HuH-7.5 (cell line): ENCODE data around the gene HGFAC.

Source experiments
- DNase-seq: peaks from one replicate; pipeline ENCODE4 v3.0.0; 2011; ENCODE audit warnings: low spot score

The HGFAC gene

DNA sequence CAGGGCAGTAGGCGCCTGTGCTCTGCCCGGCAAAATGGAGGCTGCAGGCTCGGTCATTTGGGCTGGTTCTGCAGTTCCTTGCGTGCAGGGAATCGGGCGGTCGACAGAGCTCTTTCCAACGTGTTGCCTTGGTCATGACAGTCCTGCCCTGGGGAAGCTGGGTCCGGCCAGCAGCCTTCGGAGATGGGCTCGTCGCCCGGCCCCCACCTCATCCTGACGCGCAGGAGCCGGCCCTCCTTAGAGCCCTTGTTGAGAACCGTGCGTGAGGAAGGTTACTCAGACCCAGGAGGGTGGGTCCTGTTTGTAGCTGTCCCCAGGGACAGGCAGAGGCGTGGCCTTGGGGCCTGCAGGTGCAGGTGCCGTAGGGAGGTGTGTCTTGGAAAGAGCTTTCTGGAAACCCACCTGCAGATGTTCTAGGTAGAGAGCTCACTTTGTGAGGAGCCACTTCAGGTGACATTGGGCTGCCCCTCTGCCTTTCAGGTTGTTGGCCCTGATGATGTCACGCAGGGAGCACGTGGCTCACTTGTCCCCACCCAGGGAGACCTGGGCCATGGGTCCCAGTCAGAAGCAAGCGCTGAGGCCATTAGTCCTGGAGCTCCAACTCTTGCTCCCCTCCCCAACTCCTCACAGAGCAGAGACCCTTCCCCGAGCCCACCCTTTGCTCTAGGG is 15.2 kb upstream of the HGFAC start:
- DNase-seq = no peak

DNA sequence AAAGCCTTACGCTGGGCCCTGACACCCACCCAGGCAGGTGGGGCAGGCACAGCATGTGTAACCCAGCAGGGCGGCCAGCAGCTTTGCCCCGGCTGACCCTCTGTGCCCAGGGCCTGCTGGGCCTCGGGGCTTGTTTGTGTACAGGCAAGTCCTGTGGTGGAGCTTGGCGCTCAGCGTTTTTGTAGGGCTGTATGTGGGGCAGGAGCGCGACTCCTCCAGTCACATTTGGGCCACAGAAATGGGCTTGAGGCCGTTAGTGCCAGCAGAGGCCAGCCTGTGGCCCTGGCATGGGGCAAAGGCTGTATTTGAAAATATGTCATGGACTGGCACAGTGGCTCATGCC is 14.7 kb upstream of the HGFAC start:
- DNase-seq = no peak

DNA sequence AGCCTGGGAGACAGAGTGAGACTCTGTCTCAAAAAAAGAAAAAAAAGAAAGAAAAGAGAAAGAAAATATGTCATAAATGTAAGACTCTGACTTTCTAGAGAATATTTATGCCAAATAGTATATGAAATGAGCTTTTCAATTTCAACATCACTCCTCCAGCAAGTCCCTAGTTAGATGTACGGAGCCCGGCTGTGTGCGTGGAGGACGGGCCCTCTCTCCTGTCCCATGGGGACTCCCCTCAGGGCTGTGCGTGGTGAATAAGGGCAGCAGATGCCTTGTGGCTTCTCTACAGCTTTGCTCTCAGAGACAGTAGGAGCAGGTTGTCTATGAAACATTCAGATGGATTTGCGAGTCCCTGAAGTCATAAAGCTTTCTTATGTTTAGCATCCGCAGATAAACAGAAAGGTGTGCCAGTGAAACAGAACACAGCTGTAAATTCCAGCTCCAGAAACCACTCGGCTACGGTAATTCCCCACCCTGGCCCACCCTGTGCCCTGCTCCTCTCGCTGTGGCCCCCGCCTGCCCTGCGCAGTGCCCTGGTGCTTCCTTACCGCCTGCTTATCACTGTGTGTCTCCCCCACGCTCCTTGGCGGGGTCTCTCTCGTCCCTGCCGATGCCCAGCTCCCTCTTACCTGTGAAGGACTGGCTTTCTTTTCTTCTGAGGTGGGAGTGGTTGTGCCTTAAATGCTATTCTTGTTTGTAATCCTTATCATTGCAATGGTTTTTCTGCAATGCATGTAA is 13.9 kb upstream of the HGFAC start:
- DNase-seq = no peak

DNA sequence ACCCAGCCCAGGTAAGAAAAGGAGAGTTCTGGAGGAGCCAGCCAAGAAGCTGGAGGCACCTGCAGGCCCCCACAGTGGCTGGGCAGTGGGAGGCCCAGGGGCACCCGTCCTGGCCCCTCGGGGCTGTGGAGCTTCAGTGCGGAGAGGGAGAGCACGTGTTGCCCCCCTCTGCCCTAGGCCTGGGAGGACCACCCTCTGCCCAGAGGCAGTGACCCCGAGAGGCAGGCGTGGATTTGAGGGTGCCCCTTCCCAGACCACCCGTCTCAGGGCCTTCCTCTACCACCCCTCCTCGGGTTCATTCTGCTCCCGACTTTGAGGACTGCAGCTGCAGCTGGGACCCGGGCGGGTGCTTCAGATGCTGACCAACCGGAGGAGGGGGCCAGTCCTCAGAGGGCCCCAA is 12.1 kb upstream of the HGFAC start:
- no peak for DNase-seq

DNA sequence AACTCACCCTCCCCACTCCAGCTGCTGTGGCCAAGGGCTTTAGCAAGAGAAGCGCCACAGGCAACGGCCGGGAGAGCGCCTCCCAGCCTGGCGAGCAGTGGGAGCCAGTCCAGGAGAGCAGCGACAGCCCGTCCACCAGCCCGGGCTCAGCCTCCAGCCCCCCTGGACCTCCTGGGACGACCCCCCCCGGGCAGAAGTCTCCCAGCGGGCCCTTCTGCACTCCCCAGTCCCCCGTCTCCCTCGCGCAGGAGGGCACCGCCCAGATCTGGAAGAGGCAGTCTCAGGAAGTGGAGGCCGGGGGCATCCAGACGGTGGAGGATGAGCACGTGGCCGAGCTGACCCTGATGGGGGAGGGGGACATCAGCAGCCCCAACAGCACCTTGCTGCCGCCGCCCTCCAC is 11.2 kb upstream of the HGFAC start:
- no peak for DNase-seq

DNA sequence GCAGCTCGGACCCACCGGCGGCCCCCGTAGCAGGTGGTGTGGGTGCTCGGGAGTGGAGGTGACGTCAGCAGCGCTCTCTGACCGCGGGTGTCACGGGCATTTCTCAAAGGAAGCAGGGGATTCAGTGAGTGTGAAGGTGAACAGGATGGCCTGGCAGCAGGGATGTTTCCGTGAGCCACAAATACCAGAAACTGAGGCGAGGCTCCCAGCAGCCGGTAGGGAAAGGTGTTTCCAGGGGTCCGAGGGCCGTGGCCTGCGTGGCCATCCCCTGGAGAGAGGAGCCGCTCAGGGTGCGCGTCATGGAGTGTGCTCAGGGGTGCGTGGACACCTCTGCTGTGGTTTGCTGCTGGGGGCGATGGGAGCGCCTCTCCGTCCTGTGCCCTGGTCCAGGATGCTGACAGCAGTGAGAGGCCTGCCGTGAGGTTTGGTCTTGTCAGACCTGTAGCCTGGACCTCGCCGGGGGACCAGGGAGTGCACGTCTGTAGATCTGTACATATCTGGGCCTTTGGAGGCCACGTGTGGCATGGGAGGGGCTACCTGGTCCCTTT is 10.2 kb upstream of the HGFAC start:
- DNase-seq = no peak

DNA sequence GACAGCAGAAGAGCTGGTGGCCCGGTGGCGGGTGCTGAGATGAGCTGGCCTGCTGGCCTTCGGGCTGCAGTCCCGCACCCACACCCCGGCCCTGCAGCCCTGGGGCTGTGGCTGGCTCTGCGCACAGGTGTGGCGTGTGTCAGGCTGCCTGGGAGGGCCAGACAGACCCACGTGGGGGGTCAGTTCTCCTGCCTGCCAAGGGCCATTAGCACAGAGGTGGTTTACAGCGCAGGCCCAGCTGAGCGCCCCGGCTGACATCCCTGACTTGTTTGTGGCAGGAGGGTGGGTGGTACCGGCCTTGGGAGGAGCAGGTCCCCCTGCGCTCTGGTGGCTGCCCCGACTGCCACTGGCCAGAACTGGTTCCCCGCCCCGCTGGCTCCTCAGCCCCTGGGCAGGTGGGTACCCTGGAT is 9.4 kb upstream of the HGFAC start:
- DNase-seq = no peak

DNA sequence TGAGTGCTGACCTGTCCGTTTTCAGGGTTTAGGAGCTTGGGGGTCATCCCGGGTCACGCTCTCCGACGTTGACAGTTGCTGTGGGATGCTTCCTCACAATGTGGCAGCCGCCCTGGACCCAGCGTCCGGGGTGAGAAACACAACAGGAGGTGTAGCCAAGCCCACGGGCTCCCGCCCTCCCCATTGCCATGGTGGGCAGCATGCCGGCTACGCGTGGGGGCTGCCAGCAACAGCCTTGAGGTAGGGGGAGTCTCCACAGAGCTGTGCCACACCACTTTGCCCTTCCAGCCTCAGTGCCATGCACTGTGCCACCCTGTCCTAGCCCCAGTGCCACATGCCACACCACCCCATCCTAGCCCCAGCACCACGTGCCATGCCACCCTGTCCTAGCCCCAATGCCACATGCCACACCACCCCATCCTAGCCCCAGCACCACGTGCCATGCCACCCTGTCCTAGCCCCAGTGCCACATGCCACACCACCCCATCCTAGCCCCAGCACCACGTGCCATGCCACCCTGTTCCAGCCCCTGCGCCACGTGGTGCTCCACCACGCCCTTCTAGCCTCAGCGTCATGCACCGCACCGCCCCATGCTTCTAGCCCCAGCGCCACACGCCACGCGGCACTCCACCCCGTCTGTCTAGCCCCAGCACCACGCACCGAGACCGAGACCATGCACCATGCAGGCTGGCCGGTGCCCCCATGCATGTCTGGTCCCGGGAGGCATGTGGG is 8.5 kb upstream of the HGFAC start:
- DNase-seq = no peak

DNA sequence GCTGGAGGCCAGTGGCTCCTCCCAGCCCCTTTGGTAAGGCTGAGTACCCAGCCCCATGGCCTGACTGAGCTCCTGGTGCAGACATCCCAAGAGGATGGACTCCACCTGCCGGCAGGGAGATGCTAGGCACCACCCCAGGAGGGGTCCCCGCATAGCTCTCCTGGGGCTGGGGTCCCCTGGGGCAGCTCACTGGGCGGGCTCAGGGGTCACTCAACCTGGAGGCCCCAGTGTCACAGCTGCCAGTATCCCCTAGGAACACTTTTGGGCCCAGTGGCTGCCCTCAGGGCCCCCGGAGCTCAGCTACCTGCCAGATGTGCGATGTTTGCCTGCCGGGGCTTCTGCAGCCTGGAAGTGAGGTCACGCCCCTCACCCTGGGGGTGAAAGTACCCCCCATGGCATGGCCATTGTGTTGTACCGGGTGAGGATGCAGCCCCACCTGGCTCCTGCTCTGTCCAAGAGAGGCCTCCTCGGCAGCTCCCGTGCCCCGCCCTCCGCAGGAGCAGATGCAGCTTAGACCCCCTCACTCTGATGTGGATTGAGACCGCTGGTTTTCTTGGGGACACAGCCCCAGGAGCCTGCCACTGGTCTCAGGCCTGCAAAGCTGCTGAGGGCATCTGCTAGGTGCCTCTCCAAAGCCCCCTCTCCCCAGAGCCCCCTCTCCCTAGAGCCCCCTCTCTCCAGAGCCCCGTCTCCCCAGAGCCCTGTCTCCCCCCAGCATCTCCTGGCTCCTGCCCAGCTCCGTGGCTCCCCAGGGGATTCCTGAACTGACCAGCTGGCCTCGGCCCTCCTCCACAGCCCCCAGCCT is 6.7 kb upstream of the HGFAC start:
- DNase-seq = no peak

DNA sequence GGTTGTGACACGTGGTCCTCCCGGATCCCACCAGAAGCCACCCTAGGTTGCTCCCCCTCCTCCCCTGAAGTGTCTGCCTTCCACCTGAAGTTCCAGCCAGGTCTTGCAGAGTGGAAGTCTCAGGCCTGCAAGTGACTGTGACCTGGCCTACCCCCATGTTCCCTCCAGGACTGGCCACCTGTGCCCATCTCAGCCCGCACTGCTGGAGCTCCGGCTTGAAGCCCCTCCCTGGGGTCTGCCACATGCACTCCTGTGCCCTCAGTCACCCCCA is 6.1 kb upstream of the HGFAC start:
- no peak for DNase-seq

DNA sequence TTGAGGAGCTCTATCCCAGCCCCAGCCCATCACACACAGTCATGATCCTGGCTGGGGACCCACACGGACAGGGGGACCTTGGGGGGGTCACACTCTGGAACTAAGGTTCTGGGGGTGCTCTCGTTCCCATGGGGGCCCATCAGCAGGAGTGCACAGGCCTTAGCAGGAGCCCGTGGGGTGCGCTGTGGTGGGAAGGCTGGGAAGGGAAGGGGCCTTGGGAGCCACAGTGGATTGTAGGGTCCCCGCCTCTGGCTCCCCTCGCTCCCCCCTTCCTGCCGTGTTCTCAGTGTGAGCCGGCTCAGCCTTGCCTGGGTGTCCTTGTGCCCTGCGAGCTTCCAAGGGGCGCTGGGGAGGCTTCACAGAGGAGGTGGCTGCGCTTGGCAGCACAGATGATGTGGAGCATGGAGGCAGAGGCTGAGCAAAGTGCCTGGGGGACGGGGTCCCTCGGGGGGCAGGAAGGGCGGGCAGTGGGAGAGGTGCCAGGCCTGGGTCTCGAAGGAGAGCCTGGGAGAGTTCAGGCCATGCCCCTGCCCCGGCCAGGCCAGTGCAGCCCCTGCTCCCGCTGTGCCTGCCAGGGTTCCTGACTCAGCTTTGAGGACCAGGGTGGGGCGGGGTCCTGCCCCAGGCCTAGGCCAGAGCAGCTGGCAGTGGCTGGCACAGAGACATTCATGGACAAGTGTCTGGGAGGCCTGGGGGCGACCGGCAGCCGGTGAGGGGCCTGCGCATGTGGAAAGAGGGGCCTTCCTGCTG is 5.5 kb upstream of the HGFAC start:
- DNase-seq = no peak

DNA sequence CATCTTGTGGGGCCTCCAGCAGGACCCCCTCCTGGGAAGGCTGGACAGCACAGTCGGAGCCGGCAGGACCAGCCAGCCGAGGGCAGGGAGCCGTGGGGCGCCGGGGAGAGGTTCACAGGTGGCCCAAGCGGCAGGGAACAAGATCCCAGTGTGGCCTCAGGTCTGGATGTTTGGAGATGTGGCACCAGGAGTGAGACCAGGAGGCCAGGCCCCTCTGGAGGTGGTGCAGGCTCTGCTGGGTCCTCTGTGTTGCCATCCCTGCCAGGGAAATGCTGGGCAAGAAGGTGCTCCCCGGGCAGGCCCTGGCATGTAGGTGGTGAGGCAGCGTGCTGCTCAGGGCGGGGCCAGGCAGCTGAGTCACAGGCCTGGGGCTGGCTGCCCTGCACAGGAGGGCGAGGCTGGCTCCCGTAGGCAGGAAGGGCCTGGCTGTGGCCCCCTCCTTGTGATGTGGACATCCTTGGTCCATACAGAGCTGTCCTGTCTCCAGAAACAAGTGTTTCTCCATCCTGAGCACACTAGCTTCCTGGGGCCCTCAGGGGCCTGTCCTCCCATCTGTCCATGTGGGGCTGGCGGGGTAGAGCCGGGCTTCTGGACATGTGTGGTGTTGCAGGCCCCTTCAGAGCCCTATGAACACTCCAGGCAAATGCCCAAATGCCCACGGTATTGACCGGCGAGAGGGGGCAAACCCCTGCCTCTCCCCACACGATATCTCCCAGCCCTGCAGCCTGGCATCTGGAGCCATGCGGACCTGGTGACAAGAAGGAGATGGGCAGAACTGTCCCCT is 4.8 kb upstream of the HGFAC start:
- DNase-seq = no peak

DNA sequence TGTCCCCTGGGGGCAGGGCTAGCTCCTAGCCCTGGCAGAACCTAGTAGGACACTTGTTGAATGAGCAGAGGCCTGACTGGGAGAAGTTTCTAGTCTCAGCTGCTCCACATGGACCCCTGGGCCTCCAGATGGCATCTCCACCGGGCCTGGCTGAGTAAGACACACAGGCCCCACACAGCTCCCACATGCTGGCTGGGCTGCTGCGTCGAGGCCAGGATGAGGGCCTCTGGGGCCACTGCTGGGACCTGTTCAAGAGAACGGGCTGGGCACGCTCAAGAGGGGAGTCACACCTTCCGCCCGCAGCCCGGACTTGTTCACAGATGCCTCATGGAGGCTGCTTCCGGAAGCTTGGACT is 4.2 kb upstream of the HGFAC start:
- DNase-seq = no peak

DNA sequence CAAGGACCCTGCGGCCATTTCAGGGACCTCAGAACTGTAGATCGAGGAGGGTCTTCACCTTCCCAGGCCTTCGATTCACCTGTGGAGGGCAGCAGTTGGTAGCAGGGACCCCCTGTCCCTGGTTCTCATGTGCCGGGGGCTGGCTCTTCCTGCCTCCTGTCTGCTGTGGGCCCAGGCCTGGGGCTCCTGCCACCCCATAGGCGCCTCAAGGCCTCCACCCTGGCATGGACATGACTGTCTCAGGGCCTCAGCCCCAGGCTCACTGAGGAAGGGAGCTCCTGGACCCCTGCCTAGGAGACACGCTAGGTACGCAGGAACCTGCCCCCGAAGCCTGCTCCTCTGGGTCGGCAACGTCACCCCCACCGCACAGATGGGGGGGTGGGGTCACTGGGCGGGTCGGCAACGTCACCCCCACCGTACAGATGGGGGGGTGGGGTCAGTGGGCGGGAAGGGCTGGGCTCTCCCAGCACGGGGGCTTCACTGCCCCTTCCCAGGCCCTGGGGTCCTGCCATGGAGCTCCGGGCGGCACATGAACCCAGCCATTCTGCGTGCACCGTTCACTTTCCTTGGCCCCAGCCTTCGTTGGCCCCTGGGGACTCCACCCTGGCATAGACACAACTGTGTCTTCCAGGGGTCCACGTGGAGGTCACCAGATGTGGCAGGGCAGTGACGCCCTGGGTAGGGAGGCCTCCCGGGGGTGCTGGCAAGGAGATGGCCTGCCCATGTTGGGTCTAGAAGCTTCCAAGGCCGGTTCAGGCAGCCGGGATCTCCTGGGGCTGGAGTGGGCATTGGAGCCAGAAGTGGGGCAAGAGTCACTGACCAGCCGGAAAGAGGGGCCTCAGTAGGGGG is 3.5 kb upstream of the HGFAC start:
- no peak for DNase-seq

DNA sequence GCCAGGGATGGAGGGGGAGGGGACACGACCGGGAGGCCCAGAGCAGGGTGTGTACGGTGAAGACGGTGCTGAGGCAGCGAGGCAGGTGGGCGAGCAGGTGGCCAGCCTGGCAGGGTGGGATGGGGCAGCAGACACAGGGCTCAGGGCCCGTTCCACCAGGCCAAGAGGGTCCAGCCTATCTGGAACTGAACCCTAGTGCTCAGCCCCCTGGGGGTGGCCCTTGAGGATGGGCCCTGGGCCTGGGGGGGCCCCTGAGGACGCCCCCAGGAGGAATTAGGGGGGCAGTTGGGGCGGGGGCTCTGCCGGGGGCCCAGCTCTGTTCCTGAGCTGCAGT is 3.0 kb upstream of the HGFAC start:
- DNase-seq = no peak

DNA sequence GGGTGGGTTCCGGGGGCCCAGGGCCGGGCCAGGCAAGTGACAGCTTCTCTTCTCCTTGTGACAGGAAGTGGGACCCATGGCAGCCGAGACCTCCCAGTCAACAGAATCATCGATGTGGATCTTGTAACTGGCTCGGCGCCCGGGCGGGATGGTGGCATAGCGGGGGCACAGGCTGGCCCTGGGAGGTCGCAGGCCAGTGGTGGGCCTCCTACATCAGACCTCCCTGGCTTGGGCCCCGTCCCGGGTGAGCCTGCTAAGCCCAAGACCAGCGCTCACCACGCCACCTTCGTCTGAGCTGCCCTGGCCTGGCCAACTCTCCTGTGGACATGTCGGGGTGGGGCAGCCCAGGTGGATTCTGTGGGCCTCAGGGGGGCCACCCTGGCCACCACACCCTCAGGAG is 2.4 kb upstream of the HGFAC start:
- no peak for DNase-seq

DNA sequence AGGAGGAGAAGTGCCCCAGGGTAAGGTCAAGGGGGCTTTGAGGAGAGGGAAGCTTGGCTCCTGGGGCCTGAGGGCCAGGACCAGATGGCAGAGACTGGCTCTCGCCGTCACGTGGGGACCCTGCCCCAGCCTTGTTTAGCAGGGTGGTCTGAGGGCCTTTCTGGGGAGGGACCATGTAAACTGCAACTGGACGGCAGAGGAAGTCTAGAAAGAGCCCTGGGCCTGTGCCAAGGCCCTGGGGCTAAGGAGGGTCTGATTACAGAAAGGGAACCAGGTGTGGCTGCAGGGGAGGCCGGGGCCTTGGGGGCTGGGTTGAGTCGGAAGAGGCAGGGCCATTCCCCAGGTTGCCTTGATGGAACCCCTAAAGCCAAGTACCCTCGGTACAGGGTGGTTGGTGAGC is 1.8 kb upstream of the HGFAC start:
- DNase-seq = no peak

DNA sequence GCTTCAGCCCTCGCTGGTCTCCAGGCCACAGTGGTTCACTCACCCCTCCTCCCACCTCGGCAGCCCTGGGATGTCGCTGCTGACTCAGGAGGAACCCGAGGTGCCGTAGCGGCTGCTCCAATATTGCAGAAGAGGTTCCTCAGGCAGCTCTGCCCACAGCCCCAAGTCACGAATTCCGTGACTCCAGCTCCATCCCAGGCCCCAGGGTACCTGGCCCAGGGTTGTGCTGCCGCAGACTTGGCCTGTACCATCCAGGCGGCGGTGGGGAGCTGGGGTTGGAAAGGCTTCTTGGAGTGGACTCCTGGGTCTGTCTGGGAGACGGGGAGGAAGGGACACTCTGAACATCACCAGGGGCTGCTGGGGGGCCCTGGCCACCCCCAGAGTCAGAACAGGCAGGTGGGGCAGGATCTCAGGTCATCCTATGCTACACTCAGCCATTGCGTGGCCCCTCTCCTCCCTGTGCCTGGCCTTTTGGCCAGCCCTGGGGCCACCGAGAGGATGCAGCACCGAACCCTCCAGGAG is 728 bp upstream of the HGFAC start:
- no peak for DNase-seq

DNA sequence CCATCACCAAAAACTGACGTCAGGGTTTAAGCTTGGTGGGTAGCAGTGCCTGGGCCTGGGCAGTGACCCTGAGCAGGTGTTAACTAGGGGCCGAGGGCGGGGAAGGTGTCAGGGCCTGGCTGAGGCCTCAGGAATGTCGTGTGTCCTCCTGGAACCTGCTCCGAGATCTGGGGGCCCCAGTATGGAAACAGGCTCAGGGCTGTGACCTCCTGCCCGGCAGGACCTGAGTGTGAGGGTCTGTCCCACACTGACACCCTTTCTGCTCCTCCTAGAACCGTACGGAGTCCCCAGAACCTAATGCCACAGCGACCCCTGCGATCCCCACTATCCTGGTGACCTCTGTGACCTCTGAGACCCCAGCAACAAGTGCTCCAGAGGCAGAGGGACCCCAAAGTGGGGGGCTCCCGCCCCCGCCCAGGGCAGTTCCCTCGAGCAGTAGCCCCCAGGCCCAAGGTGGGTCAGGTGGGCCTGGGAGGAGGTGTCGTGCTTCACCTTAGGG is 741 bp downstream of the HGFAC start:
- no peak for DNase-seq
